Stimulated activated naive CD4-positive, alpha-beta T cell treated with Interleukin-2 at 50 U/mL for 16 hours (primary cell): ENCODE results near the gene NCBP3.
A peak's percentile ranks its signal among the peaks of the same experiment; 100 is the strongest.
"Not testable (repeated sequence)": the region's sequence is repeated elsewhere in the genome, so short reads cannot be mapped to it uniquely, and the experiment has no call there.

Experiments used
- DNase-seq: peaks from one replicate; lab custom pipeline; 2025; lab: John Stamatoyannopoulos, UW

NCBP3 gene

DNA sequence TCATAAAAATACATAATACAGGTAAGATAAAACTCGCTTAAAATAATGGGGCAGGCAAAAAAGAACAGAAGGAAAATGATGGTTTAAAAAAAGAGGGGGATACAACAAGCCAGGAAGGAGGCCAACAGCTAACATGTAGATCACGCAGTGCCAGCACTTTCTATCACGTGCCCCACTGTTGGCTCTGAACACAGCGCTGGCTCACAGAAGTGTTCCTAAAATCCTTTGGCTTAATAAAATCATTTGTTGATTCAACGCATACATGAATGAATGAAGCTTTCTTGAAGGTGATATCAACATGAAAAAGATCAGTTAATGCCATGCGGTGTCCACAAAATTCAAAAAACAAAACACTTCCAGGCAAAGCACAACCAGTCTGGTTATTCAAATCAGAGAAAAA lies 53.6 kb downstream of the NCBP3 start:
- no peak for DNase-seq

GRCh38 chr17:3788200-3788599 lies 57.8 kb downstream of the NCBP3 start:
- no peak for DNase-seq

- DNase-seq, result not testable (repeated sequence)
Measured at GRCh38 chr17:3785323-3785722, 60.7 kb downstream of the NCBP3 start.

- no peak for DNase-seq
Measured at GRCh38 chr17:3782751-3783150, 63.3 kb downstream of the NCBP3 start.

DNA sequence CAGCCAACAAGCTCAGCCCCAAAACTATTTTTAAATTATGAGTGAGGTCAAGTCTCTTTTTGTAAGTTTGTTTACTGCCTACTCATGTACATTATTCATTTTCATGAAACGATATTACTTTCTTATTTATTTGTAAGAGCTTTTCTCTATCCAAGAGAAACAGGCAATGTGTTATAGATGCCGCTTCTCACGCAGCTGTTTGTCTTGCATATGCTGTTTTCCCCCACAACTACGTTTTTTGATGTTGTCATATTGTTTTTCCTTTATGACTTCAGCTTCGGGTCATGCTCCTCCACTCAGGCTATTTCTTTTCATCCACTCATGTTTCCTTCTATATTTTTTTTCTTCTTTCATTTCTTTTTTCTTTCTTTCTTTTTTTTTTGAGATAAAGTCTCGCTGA lies 65.1 kb downstream of the NCBP3 start:
- no peak for DNase-seq

DNA sequence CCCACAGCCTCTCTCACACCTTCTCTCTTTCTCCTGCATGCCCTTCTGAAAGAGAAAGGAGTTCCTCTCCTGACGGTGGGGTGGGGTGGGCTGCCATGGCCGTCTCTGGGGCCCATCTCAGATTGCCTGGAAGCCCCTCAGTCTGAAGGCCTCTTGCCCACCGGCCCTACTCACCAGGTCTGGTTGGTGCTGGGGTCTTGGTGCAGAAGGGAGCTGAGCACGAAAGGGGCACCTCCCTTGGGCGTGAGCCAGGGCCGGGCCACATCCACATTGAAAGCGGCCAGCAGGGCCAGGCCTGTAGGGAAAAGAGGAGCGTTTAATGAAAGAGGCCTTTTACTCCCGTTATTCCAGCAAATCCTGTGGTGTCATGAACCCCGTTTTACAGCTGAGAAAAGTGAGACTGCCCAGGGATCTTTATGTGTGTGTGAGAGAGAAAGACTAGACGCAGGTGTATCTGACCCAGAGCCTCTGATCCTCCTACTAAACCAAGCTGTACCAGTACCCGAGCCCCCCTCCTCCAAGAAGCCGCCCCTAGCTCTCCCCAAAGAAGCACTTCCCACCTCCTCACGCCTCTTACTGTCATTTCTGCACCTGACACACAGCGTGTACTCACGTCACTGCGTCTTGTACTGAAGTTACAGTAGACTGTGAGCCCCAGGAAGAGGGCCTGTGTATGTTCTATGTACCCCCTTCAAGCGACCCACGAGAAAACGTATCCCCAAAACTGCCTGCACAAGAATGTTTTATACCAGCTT lies 68.5 kb downstream of the NCBP3 start:
- DNase-seq, result no peak

DNA sequence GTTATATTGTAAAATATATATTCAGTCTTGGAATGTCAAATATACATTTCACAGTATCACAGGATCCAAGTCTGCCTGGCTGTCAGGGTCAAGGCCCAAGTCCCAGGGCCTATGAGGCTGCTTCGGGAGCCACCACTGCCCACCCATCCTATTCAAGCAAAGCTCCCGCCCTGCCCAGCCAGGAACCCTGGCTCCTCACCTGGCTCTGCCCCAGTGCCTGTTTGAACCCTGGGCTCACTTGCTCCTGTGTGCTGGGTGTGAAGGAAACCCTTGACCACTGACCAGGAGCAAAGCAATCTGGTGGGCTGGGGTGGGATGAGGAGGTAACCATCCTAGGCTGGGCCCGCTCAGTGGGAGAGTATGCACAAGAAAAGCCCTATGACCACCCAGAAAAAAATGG lies 72.1 kb downstream of the NCBP3 start:
- no peak for DNase-seq

- no peak for DNase-seq
Measured at GRCh38 chr17:3773511-3773910, 72.5 kb downstream of the NCBP3 start.

GRCh38 chr17:3772764-3773163 lies 73.3 kb downstream of the NCBP3 start:
- DNase-seq, result no peak

GRCh38 chr17:3771140-3771539 lies 74.9 kb downstream of the NCBP3 start:
- DNase-seq, result no peak

DNA sequence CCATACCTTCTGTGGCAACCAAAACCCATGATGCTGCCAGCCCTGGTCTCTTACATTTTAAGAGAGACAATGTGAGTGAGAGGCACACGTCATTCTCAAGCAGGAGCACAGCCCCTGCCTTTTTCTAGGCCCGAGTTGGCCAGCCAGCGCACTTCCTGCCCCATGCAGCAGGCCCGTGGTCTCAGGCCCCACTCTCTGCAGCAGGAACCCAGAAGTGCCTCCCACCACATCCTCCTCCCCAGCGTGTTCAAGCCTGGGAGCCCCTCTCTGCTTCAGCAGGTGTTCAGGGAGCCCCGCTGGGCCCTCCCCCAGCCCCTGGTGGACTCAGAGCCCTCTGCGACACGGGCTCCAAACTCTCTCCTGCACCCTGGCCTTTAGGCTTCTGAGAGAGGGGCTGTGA lies 75.6 kb downstream of the NCBP3 start:
- DNase-seq, result no peak

- DNase-seq, result no peak
Measured at GRCh38 chr17:3768769-3769168, 77.3 kb downstream of the NCBP3 start.

- no peak for DNase-seq
Measured at GRCh38 chr17:3768341-3768740, 77.7 kb downstream of the NCBP3 start.

- DNase-seq, result no peak
Measured at GRCh38 chr17:3766779-3767178, 79.3 kb downstream of the NCBP3 start.

DNA sequence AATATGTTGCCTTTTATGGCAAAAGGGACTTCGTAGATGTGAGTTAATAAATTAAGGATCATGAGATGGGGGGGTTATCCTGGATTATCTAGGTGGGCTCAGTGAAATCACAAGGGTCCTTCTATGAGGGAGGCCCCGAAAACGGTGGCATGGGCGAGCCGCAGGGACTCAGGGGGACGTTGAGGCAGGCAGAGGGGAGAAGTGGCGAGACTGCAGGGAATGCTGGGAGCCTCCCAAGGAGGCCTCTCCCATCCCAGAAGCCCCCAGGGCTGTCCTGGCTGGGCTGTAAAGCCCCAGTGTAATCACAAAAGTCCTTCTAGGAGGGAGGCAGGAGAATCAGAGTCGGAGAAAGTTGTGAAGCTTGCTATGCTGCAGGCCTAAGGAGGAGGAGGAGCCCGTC lies 80.1 kb downstream of the NCBP3 start:
- no peak for DNase-seq

DNA sequence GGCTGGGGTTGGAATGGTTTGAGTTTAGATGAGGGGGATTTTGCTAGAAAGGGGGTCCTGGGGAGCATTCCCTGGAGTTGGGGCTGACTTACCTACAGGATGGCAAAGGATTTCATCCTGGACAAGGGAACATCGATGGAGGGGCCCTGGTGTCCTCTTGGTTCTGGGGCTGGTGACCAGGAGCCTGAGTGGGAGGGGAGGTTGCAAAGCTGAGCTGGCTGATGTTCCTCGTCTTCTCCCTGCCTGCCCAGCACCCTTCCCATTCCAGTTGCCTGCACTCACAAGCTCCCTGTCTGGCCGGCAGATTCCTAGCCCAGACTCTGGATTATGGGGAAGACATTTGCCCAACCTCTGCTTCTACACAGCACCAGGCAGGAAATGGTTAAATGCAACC lies 82.3 kb downstream of the NCBP3 start:
- no peak for DNase-seq

- DNase-seq, result peak; percentile 36
Measured at GRCh38 chr17:3762922-3763776, 82.9 kb downstream of the NCBP3 start.

- no peak for DNase-seq
Measured at GRCh38 chr17:3761918-3762380, 84.1 kb downstream of the NCBP3 start.

GRCh38 chr17:3761036-3761917 lies 84.8 kb downstream of the NCBP3 start:
- no peak for DNase-seq

GRCh38 chr17:3759597-3760216 lies 86.3 kb downstream of the NCBP3 start:
- no peak for DNase-seq

- no peak for DNase-seq
Measured at GRCh38 chr17:3755335-3756030, 90.6 kb downstream of the NCBP3 start.
